A549 (cell line): Measurements from ENCODE around the gene SGCA. TPM values are rescaled to one million over a fixed set of nuclear protein-coding genes. Genes with fewer than 3 reads are reported as not detected.
A peak's percentile ranks its signal among the peaks of the same experiment; 100 is the strongest.

Experiments used
- ATAC-seq, 2 experiments: fragments of 200-7000 bp in 1 of 2; fragments of >200 bp in 1 of 2; cut with Nextera tagmentation in 1 of 2; cut with Tn5 transposase in 1 of 2; 3 replicates each; pipeline versions ENCODE4 v1.8.0 to v1.9.1; 2018 to 2020; ENCODE audit warnings: mild to moderate bottlenecking in 1 of 2, moderate library complexity in 1 of 2
- CTCF ChIA-PET: fragments of 300-600 bp; sonication (Branson Sonifier 250); formaldehyde crosslinking; extraction: SDS; loops from one replicate; lab custom pipeline; 2021; ENCODE audit warnings: antibody characterized with exemption, inconsistent platforms; lab: Yijun Ruan, JAX
- POLR2A ChIA-PET: fragments of 350-600 bp; formaldehyde crosslinking; extraction: SDS; loops from one replicate; lab custom pipeline; 2021; ENCODE audit warnings: antibody characterized with exemption, inconsistent platforms; lab: Yijun Ruan, JAX
- DNase-seq, 2 experiments: peaks; one replicate each; pipeline versions ENCODE4 v3.0.0 to v3.0.0-alpha.2; 2011 to 2016; ENCODE audit warnings: low read depth in 1 of 2, low spot score in 1 of 2
- FAIRE-seq: peaks from 2 replicates; lab custom pipeline; 2011; peaks lifted over from hg19 to GRCh38; lab: Jason Lieb, UNC
- H3K27ac ChIP-seq, 2 experiments: fragments of >200 bp; sonication (Bioruptor Twin); formaldehyde crosslinking; 3 replicates each; pipeline ENCODE4 v1.5.1; 2016 to 2017
- H3K4me1 ChIP-seq: fragments of >200 bp; sonication (Bioruptor Twin); formaldehyde crosslinking; 3 replicates; pipeline ENCODE4 v1.6.1; 2016
- H3K4me2 ChIP-seq: fragments of >200 bp; sonication (Bioruptor Twin); formaldehyde crosslinking; 3 replicates; pipeline ENCODE4 v1.6.1; 2016
- H3K4me3 ChIP-seq: fragments of >200 bp; sonication (Bioruptor Twin); formaldehyde crosslinking; 3 replicates; pipeline ENCODE4 v1.5.1; 2016
- H3K9me3 ChIP-seq: fragments of >200 bp; sonication (Bioruptor Twin); formaldehyde crosslinking; 3 replicates; pipeline ENCODE4 v1.6.1; 2016
- CEBPB ChIP-seq, 2 experiments: fragments of >200 bp in 1 of 2; sonication (Bioruptor Twin) in 1 of 2; formaldehyde crosslinking in 1 of 2; IDR thresholded peaks; 2 replicates each; pipeline ENCODE4 v1.6.1; 2012 to 2016
- CHD4 ChIP-seq: fragments of 200-600 bp; sonication (generic); IDR thresholded peaks from 2 replicates; pipeline ENCODE4 v1.6.1; 2016; ENCODE audit warnings: antibody characterized with exemption, mild to moderate bottlenecking, borderline replicate concordance
- EHMT2 ChIP-seq: fragments of 200-600 bp; sonication (generic); IDR thresholded peaks from 2 replicates; pipeline ENCODE4 v1.6.1; 2016; ENCODE audit warnings: antibody characterized with exemption, low read depth, mild to moderate bottlenecking, moderate library complexity
- EP300 ChIP-seq, 2 experiments: fragments of >200 bp; sonication (Bioruptor Twin); formaldehyde crosslinking; IDR thresholded peaks; 2 replicates in 1 of 2; 3 replicates in 1 of 2; pipeline ENCODE4 v1.6.1; 2016 to 2017
- FOXS1 ChIP-seq: fragments of 250-450 bp; sonication (Bioruptor Pico); IDR thresholded peaks from 2 replicates; pipeline ENCODE4 v1.5.0; 2020; ENCODE audit warnings: mild to moderate bottlenecking, moderate library complexity
- GATA3 ChIP-seq: IDR thresholded peaks from 2 replicates; pipeline ENCODE4 v1.6.1; 2012; ENCODE audit warnings: borderline replicate concordance
- HDAC2 ChIP-seq: fragments of 200-600 bp; sonication (generic); IDR thresholded peaks from 2 replicates; pipeline ENCODE4 v1.6.1; 2016
- HEYL ChIP-seq: fragments of 250-450 bp; sonication (Bioruptor Pico); IDR thresholded peaks from 2 replicates; pipeline ENCODE4 v1.8.0; 2021; ENCODE audit warnings: mild to moderate bottlenecking, moderate library complexity
- HOXB5 ChIP-seq: fragments of 250-450 bp; sonication (Bioruptor Pico); IDR thresholded peaks from 2 replicates; pipeline ENCODE4 v1.5.0; 2020; ENCODE audit warnings: mild to moderate bottlenecking, moderate library complexity
- MAFK ChIP-seq: fragments of 450-650 bp; IDR thresholded peaks from 2 replicates; pipeline ENCODE4 v1.6.1; 2014; ENCODE audit not compliant: partially characterized antibody
- RAD21 ChIP-seq, 2 experiments: fragments of >200 bp in 1 of 2; sonication (Bioruptor Twin) in 1 of 2; formaldehyde crosslinking in 1 of 2; IDR thresholded peaks in 1 of 2; conservative IDR thresholded peaks in 1 of 2; 2 replicates in 1 of 2; 3 replicates in 1 of 2; pipeline ENCODE4 v1.6.1; 2012 to 2018; ENCODE audit warnings: inconsistent platforms in 1 of 2
- RARB ChIP-seq: fragments of 250-450 bp; sonication (Bioruptor Pico); IDR thresholded peaks from 2 replicates; pipeline ENCODE4 v1.8.0; 2021; ENCODE audit warnings: mild to moderate bottlenecking, moderate library complexity
- RCOR1 ChIP-seq: fragments of 150-350 bp; IDR thresholded peaks from 2 replicates; pipeline ENCODE4 v1.6.1; 2014; ENCODE audit warnings: antibody characterized with exemption, low read length, low read depth
- RFX5 ChIP-seq: fragments of 450-650 bp; IDR thresholded peaks from 2 replicates; pipeline ENCODE4 v1.7.1; 2014; ENCODE audit warnings: antibody characterized with exemption, mild to moderate bottlenecking, moderate library complexity
- SREBF2 ChIP-seq: fragments of 450-650 bp; IDR thresholded peaks from 2 replicates; pipeline ENCODE4 v1.6.1; 2014; ENCODE audit warnings: mild to moderate bottlenecking, moderate library complexity
- ZC3H11A ChIP-seq: fragments of 450-650 bp; IDR thresholded peaks from 2 replicates; pipeline ENCODE4 v1.6.1; 2014; ENCODE audit warnings: antibody characterized with exemption, mild to moderate bottlenecking
- WGBS: methylation state at CpG from one replicate; pipeline ENCODE4 v1.1.6; 2017; ENCODE audit errors: missing lambda C conversion rate; 5-methylcytosine and 5-hydroxymethylcytosine counted together
- polyA plus RNA-seq, 4 experiments: library from polyadenylated mRNA; depleted of rRNA in 3 of 4; stranded (reverse); fragments of >200 nt; fragmentation: RNase III in 1 of 4; extraction: RNeasy Plus Mini Kit Qiagen cat#74134 plus additional on column Dnase treatment in 1 of 4; gene quantifications; 2 replicates in 3 of 4; 3 replicates in 1 of 4; pipeline ENCODE4 v1.2.3, GENCODE V29; 2011 to 2017
- TF ChIP-seq, protein P1 (sequence below): fragments of 250-450 bp; sonication (Bioruptor Pico); IDR thresholded peaks from 2 replicates; pipeline ENCODE4 v1.5.0; 2021; ENCODE audit warnings: mild to moderate bottlenecking, moderate library complexity, borderline replicate concordance
- TF ChIP-seq, protein P2 (sequence below): IDR thresholded peaks from 2 replicates; pipeline ENCODE4 v1.6.1; 2012
- TF ChIP-seq, protein P3 (sequence below): fragments of 450-650 bp; IDR thresholded peaks from 2 replicates; pipeline ENCODE4 v1.6.1; 2014; ENCODE audit warnings: antibody characterized with exemption
- TF ChIP-seq, protein P4 (sequence below): IDR thresholded peaks from 2 replicates; pipeline ENCODE4 v1.6.1; 2012; ENCODE audit warnings: low read depth, borderline replicate concordance
- TF ChIP-seq, protein P5 (sequence below): fragments of 250-450 bp; sonication (Bioruptor Pico); IDR thresholded peaks from 2 replicates; pipeline ENCODE4 v1.5.0; 2020; ENCODE audit warnings: low read depth, mild to moderate bottlenecking, moderate library complexity
- TF ChIP-seq, protein P6 (sequence below): fragments of >200 bp; sonication (Bioruptor Twin); formaldehyde crosslinking; IDR thresholded peaks from 3 replicates; pipeline ENCODE4 v1.6.1; 2016

SGCA gene
- polyA plus RNA-seq, 2 of the 4 experiments (the other 2 are of a cell fraction) = 0.44 to 3.4 TPM

DNA sequence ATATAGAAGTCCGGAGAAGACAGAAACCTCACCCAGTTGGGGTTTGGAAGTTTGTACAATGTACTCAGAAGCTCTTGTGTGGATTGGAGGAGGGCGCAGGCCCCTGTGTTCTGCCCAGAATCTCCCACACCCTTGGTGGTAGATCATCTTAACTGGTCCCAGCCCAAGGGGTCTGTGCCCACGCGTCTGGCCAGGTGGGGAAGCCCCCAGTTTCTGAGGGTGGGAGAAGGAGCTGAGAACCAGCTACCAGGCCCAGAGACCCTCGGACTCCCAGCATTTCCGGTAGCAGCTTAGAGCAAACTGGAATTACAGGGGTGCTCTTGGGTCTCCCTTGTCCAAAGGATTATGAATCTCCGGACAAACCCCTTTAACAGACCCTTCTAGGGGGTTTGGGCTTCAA, 13.1 kb upstream of the SGCA start:
- Histone ChIP-seq H3K9me3 (no peaks in the 10 kb centered on the region), H3K27ac (peak overlapping the region; percentile 96 to 98), H3K4me2 (peak overlapping the region; percentile 95)
- no peak for DNase-seq
- POLR2A ChIA-PET = interaction anchor here (0.9 to 2.2 kb wide), 6 partner anchors 8 to 61 kb away, joined by 3 to 21 read pairs (median 8); partner anchors contain the start of genes PDK2 and SGCA
- TF ChIP-seq, protein P1, sequence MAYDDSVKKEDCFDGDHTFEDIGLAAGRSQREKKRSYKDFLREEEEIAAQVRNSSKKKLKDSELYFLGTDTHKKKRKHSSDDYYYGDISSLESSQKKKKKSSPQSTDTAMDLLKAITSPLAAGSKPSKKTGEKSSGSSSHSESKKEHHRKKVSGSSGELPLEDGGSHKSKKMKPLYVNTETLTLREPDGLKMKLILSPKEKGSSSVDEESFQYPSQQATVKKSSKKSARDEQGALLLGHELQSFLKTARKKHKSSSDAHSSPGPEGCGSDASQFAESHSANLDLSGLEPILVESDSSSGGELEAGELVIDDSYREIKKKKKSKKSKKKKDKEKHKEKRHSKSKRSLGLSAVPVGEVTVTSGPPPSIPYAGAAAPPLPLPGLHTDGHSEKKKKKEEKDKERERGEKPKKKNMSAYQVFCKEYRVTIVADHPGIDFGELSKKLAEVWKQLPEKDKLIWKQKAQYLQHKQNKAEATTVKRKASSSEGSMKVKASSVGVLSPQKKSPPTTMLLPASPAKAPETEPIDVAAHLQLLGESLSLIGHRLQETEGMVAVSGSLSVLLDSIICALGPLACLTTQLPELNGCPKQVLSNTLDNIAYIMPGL = no peak
- no peak for TF ChIP-seq RFX5
- TF ChIP-seq SREBF2 = no peak
- TF ChIP-seq RAD21 (conservative IDR thresholded peaks at IDR 0.05 in 1 of 2, IDR thresholded peaks at IDR 0.05 in 1 of 2) = no peak
- no peak for TF ChIP-seq ZC3H11A
- no peak for TF ChIP-seq FOXS1 (CRISPR knock-in tag)
- TF ChIP-seq HOXB5 (CRISPR knock-in tag) = no peak
- no peak for TF ChIP-seq MAFK
- TF ChIP-seq, all 56 proteins: peak for 0
- Histone ChIP-seq H3K4me1 (peaks cover 34% of the 10 kb centered on the region), H3K4me3 (peak overlapping the region; percentile 86)
- ATAC-seq (no peak), FAIRE-seq (no peak)
- WGBS = 90% methylated on average over 7 of the region's 7 CpGs
- CTCF ChIA-PET = interaction anchor here (0.5 to 60.2 kb wide), 16 partner anchors 9 to 1480 kb away, joined by 3 to 1356 read pairs (median 4); partner anchors contain the start of genes PDK2 and SGCA

DNA sequence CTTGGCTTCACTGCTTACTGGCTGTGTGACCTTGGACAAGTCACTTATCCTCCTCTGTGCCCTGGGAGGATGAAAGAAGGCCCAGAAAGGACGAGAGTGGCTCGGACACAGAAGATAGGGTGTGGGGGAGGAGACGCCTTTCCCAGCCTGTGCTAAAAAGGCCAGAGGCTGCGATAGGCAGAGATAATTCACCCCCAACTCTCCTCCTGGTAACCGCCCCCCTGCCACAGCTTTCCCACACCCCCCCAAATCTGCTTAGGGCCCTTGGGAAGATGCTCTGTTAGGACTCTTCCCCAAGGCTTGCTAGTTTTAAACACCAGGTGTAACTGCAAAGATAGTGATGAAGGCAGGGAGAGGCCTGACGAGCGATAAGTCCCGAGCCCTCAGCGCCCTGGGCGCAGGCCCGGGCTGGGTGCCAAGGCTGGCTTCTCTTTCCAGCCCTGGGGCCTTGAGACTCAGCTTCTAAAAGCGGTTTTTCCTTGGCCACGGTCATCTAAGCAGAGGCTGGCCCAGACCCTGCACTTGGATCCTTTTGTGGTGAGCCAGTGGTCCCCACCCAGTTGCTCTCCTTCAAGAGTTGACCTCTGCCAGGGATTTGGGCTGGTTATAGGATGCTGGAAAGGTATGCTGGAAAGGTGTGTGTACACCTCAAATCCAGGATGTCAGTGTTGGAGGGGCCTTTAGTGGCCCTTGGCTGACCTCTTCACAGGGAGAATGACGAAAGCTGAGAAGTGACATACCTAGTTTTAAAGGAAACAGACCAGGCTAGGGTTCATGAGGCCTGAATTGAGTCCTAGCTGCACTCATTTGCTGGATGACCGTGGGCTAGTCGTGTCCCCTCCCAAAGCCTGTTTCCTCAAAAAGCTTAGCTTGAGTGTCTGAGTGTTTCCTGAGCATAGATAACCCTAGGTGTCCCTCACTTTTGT, 11.9 kb upstream of the SGCA start:
- no peak overlapping the region for H3K4me2 ChIP-seq
- FAIRE-seq (no peak), DNase-seq (no peak), ATAC-seq (no peak)
- no peaks in the 10 kb centered on the region for H3K9me3 ChIP-seq
- H3K4me1 ChIP-seq = peaks cover 26% of the 10 kb centered on the region
- peak overlapping the region in 1 of 2 experiments; percentile 96; a peak in 3 of 6 replicates for H3K27ac ChIP-seq
- ChIA-PET CTCF (interaction anchor here (1.1 to 60.2 kb wide), 7 partner anchors 7 to 143 kb away, joined by 3 to 1356 read pairs (median 44); partner anchors contain the start of genes PDK2 and SGCA), POLR2A (interaction anchor here (0.5 kb wide), 1 partner anchor 93 kb away, joined by 3 read pairs; no protein-coding TSS in a partner anchor)
- TF ChIP-seq, protein P2, sequence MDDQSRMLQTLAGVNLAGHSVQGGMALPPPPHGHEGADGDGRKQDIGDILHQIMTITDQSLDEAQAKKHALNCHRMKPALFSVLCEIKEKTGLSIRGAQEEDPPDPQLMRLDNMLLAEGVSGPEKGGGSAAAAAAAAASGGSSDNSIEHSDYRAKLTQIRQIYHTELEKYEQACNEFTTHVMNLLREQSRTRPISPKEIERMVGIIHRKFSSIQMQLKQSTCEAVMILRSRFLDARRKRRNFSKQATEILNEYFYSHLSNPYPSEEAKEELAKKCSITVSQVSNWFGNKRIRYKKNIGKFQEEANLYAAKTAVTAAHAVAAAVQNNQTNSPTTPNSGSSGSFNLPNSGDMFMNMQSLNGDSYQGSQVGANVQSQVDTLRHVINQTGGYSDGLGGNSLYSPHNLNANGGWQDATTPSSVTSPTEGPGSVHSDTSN = no peak
- TF ChIP-seq, protein P3, sequence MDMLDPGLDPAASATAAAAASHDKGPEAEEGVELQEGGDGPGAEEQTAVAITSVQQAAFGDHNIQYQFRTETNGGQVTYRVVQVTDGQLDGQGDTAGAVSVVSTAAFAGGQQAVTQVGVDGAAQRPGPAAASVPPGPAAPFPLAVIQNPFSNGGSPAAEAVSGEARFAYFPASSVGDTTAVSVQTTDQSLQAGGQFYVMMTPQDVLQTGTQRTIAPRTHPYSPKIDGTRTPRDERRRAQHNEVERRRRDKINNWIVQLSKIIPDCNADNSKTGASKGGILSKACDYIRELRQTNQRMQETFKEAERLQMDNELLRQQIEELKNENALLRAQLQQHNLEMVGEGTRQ = no peak
- TF ChIP-seq RAD21 (conservative IDR thresholded peaks at IDR 0.05 in 1 of 2, IDR thresholded peaks at IDR 0.05 in 1 of 2) = no peak
- no peak for TF ChIP-seq GATA3
- no peak for TF ChIP-seq RARB (CRISPR knock-in tag)
- TF ChIP-seq HDAC2 = no peak
- no peak for TF ChIP-seq CEBPB (IDR thresholded peaks at IDR 0.05)
- TF ChIP-seq CHD4 = no peak
- no peak for TF ChIP-seq EHMT2
- TF ChIP-seq, protein P4, sequence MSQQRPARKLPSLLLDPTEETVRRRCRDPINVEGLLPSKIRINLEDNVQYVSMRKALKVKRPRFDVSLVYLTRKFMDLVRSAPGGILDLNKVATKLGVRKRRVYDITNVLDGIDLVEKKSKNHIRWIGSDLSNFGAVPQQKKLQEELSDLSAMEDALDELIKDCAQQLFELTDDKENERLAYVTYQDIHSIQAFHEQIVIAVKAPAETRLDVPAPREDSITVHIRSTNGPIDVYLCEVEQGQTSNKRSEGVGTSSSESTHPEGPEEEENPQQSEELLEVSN = no peak
- no peak for TF ChIP-seq EP300 (IDR thresholded peaks at IDR 0.05)
- TF ChIP-seq HEYL = no peak
- TF ChIP-seq RCOR1 = no peak
- TF ChIP-seq, protein P5, sequence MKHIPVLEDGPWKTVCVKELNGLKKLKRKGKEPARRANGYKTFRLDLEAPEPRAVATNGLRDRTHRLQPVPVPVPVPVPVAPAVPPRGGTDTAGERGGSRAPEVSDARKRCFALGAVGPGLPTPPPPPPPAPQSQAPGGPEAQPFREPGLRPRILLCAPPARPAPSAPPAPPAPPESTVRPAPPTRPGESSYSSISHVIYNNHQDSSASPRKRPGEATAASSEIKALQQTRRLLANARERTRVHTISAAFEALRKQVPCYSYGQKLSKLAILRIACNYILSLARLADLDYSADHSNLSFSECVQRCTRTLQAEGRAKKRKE (CRISPR knock-in tag) = no peak
- TF ChIP-seq MAFK = no peak
- TF ChIP-seq, protein P6, sequence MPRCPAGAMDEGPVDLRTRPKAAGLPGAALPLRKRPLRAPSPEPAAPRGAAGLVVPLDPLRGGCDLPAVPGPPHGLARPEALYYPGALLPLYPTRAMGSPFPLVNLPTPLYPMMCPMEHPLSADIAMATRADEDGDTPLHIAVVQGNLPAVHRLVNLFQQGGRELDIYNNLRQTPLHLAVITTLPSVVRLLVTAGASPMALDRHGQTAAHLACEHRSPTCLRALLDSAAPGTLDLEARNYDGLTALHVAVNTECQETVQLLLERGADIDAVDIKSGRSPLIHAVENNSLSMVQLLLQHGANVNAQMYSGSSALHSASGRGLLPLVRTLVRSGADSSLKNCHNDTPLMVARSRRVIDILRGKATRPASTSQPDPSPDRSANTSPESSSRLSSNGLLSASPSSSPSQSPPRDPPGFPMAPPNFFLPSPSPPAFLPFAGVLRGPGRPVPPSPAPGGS = no peak
- no peak overlapping the region for H3K4me3 ChIP-seq
- 87% methylated on average over 16 of the region's 16 CpGs for WGBS
